Glomerular visceral epithelial cell (primary cell): Measurements from ENCODE around the gene MND1.
"Not testable (repeated sequence)": the region's sequence is repeated elsewhere in the genome, so short reads cannot be mapped to it uniquely, and the experiment has no call there.

ENCODE experiments used
- DNase-seq: peaks from one replicate; pipeline ENCODE4 v3.0.0-alpha.2; 2016; ENCODE audit errors: extremely low spot score

MND1 gene

DNA sequence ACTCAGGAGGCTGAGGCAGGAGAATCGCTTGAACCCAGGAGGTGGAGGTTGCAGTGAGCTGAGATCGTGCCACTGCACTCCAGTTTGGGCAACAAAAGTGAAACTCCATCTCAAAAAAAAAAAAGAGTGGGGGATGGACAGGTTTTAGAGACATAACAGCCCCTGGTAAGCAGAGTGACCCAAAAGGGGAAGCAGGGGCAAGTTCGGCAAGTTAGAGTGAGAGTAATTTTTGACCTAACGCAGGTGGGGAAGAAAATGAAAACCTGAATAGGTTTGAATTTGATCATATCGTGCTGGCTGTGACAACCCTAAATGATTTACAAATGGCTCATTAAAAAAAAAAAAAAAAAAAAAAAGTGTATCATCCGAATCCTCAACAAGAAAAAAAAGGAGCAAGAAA, 96.0 kb downstream of the MND1 start:
- DNase-seq: no peak

DNA sequence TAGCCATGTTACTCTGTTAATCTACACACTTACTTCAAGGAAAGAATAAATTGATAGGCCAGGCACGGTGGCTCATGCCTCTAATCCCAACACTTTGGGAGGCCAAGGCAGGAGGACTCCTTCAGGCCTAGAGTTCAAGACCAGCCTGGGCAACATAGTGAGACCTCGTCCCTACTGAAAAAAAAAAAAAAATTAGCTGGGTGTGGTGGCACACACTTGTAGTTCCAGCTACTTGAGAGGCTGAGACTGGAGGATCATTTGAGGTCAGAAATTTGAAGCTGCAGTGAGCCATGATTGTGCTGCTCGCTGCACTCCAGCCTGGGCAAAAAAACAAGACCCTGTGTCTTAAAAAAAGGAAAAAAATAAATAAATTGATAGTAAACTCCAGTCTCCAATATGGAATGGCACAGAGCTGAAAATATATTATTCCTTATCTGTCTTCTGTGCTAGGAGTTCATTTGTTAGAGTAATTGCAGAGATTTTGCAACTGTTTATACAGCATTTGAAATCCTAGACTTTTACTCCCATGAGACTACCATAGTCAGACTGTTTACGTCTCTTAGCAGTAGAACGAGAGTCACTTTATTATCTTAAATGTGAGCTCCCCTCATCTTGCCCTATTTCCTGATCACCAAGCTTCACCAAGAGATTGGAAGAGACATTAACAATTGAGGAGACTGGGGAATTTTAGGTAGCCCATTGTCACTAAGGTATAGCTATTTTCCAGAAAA, 102.9 kb downstream of the MND1 start:
- no peak for DNase-seq

DNA sequence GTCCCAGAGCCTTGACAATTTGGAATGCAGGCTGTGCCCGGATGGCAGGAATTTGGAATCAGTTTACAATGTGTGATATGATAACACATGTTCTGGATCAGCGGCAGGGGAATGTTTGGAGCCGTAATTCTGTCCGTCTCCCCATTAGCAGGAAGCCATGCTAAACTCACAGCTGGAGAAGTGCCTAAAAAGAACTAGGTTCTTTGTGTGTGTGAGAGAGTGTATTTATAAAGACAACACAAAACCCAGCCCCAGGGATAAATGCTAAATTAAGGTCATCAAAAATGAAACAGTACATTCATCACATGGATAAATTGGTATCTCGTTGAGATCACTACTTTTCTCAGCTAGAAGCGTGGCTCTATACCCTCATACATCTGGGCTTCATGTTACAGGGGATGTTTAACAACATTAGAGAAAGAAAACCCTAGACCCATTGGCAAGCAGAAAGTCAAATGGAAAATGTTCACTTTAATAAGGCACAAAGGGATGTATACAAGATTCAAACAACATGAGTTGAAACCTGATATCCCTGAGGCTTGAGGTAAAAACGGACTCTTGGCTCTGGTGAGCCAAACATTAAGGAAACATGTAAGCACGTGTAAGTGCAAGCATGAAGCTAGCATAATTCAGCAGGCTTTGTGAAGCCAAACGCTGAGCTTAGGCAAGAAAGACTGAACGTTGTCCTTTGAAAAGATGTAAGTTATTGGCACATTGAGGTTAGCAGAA, 103.7 kb downstream of the MND1 start:
- no peak for DNase-seq

GRCh38 chr4:153449338-153449737, 104.8 kb downstream of the MND1 start:
- DNase-seq: no peak

GRCh38 chr4:153450544-153450917, 106.0 kb downstream of the MND1 start:
- no peak for DNase-seq

- not testable (repeated sequence) for DNase-seq
Observed at GRCh38 chr4:153451145-153451544, 106.7 kb downstream of the MND1 start.

GRCh38 chr4:153451911-153452657, 107.6 kb downstream of the MND1 start:
- DNase-seq: no peak

- DNase-seq: no peak
Observed at GRCh38 chr4:153452658-153453378, 108.3 kb downstream of the MND1 start.

GRCh38 chr4:153453402-153453801, 108.9 kb downstream of the MND1 start:
- no peak for DNase-seq

DNA sequence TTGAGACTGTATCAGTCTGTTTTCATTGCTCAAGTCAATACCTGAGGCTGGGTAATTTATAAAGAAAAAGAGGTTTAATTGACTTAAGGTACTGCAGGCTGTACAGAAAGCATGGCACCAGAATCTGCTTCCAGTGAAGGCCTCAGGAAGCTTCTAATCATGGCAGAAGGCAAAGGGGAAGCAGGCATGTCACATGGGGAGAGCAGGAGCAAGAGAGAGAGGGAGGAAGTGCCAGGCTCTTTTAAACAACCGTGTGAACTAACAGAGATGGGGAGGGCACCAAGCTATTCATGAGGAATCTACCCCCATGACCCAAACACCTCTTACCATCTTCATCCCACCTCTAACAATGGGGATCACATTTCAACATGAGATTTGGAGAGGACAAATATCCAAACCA, 114.5 kb downstream of the MND1 start:
- no peak for DNase-seq

- DNase-seq: not testable (repeated sequence)
Observed at GRCh38 chr4:153461549-153461948, 117.1 kb downstream of the MND1 start.

DNA sequence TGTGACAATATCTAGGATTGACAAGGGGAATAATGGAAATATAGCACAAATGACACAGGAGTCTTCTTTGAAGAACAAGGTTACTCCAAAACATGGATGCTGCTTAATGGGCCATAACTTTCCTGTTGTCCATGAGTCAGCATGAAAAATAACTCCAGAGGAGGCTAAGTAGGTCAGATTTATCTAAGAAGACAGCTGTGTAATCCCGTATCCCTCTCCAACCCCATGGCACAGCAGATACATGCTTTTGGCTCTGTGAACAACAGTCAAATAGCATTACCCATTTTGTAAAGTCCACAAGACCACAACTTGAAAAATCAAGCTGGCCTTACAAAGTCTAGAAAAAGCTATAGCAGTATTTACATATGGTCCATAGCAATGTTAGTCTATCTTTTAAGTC, 119.6 kb downstream of the MND1 start:
- peak; percentile 68 for DNase-seq
